ENCODE results near the gene ANKRD11.

The ANKRD11 gene

GRCh38 chr16:89489040-89489897 lies 1.1 kb downstream of the ANKRD11 start:
- peaks cover 26 to 47% of the 10 kb centered on the region in 2 donors for H3K4me1 ChIP-seq (ENCODE audit: control insufficient read depth in 1 of 2, insufficient read depth in 2 of 2, low read length in 2 of 2)
- no peaks in the 10 kb centered on the region for H3K36me3 ChIP-seq (ENCODE audit: control insufficient read depth in 1 of 2, insufficient read depth in 2 of 2, low read length in 2 of 2)
- H3K27me3 ChIP-seq (ENCODE audit: low read depth, low read length), result no peaks in the 10 kb centered on the region
- H3K27ac ChIP-seq (ENCODE audit: low read length), result peak overlapping the region; percentile 71
- peak overlapping the region; percentile 55 to 61 for H3K4me3 ChIP-seq (ENCODE audit: low read depth in 1 of 2, low read length in 2 of 2)
- no peaks in the 10 kb centered on the region for H3K9me3 ChIP-seq (ENCODE audit: control insufficient read depth in 1 of 2, low read length in 2 of 2)

- Histone ChIP-seq H3K36me3 (ENCODE audit: control insufficient read depth in 1 of 2, insufficient read depth in 2 of 2, low read length in 2 of 2) (no peaks in the 10 kb centered on the region), H3K4me3 (ENCODE audit: low read depth in 1 of 2, low read length in 2 of 2) (no peak overlapping the region), H3K27me3 (ENCODE audit: low read depth, low read length) (no peaks in the 10 kb centered on the region), H3K9me3 (ENCODE audit: control insufficient read depth in 1 of 2, low read length in 2 of 2) (no peaks in the 10 kb centered on the region), H3K4me1 (ENCODE audit: control insufficient read depth in 1 of 2, insufficient read depth in 2 of 2, low read length in 2 of 2) (peaks cover 27 to 51% of the 10 kb centered on the region in 2 donors), H3K27ac (ENCODE audit: low read length) (no peak overlapping the region)
Measured at GRCh38 chr16:89485701-89486246, 4.6 kb downstream of the ANKRD11 start.

- Histone ChIP-seq H3K4me3 (ENCODE audit: low read depth in 1 of 2, low read length in 2 of 2) (no peak overlapping the region), H3K27ac (ENCODE audit: low read length) (no peak overlapping the region), H3K36me3 (ENCODE audit: control insufficient read depth in 1 of 2, insufficient read depth in 2 of 2, low read length in 2 of 2) (no peaks in the 10 kb centered on the region), H3K9me3 (ENCODE audit: control insufficient read depth in 1 of 2, low read length in 2 of 2) (no peaks in the 10 kb centered on the region), H3K27me3 (ENCODE audit: low read depth, low read length) (no peaks in the 10 kb centered on the region), H3K4me1 (ENCODE audit: control insufficient read depth in 1 of 2, insufficient read depth in 2 of 2, low read length in 2 of 2) (peaks cover 27 to 51% of the 10 kb centered on the region in 2 donors)
Measured at GRCh38 chr16:89484923-89485679, 5.3 kb downstream of the ANKRD11 start.

GRCh38 chr16:89484041-89484501 lies 6.3 kb downstream of the ANKRD11 start:
- no peaks in the 10 kb centered on the region for H3K9me3 ChIP-seq (ENCODE audit: control insufficient read depth in 1 of 2, low read length in 2 of 2)
- H3K27ac ChIP-seq (ENCODE audit: low read length), result no peak overlapping the region
- no peak overlapping the region for H3K4me3 ChIP-seq (ENCODE audit: low read depth in 1 of 2, low read length in 2 of 2)
- peaks cover 27 to 52% of the 10 kb centered on the region in 2 donors for H3K4me1 ChIP-seq (ENCODE audit: control insufficient read depth in 1 of 2, insufficient read depth in 2 of 2, low read length in 2 of 2)
- no peaks in the 10 kb centered on the region for H3K27me3 ChIP-seq (ENCODE audit: low read depth, low read length)
- no peaks in the 10 kb centered on the region for H3K36me3 ChIP-seq (ENCODE audit: control insufficient read depth in 1 of 2, insufficient read depth in 2 of 2, low read length in 2 of 2)

DNA sequence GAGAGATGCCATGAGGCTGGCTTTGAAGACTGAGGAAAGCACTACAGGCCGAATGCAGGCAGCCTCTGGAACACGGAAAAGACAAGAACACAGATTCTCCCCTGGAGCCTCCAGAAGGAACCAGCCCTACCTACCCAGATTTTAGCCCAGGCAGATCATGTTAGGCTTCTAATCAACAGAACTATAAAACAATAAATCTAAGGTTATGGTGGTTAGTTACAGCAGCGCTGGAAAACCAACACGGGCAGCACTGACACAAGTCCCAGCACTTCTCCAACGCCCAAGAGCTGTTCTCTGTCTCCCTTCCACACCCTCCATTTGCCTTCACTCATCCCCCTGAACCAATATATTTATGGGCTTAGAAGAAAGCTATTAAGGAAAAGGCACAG lies 7.5 kb downstream of the ANKRD11 start:
- peaks cover 23 to 55% of the 10 kb centered on the region in 2 donors for H3K4me1 ChIP-seq (ENCODE audit: control insufficient read depth in 1 of 2, insufficient read depth in 2 of 2, low read length in 2 of 2)
- H3K27me3 ChIP-seq (ENCODE audit: low read depth, low read length), result no peaks in the 10 kb centered on the region
- no peak overlapping the region for H3K4me3 ChIP-seq (ENCODE audit: low read depth in 1 of 2, low read length in 2 of 2)
- H3K27ac ChIP-seq (ENCODE audit: low read length), result no peak overlapping the region
- H3K9me3 ChIP-seq (ENCODE audit: control insufficient read depth in 1 of 2, low read length in 2 of 2), result no peaks in the 10 kb centered on the region
- H3K36me3 ChIP-seq (ENCODE audit: control insufficient read depth in 1 of 2, insufficient read depth in 2 of 2, low read length in 2 of 2), result no peaks in the 10 kb centered on the region

GRCh38 chr16:89482150-89482816 lies 8.1 kb downstream of the ANKRD11 start:
- H3K27ac ChIP-seq (ENCODE audit: low read length), result no peak overlapping the region
- peaks cover 23 to 55% of the 10 kb centered on the region in 2 donors for H3K4me1 ChIP-seq (ENCODE audit: control insufficient read depth in 1 of 2, insufficient read depth in 2 of 2, low read length in 2 of 2)
- H3K36me3 ChIP-seq (ENCODE audit: control insufficient read depth in 1 of 2, insufficient read depth in 2 of 2, low read length in 2 of 2), result no peaks in the 10 kb centered on the region
- H3K4me3 ChIP-seq (ENCODE audit: low read depth in 1 of 2, low read length in 2 of 2), result no peak overlapping the region
- H3K9me3 ChIP-seq (ENCODE audit: control insufficient read depth in 1 of 2, low read length in 2 of 2), result no peaks in the 10 kb centered on the region
- no peaks in the 10 kb centered on the region for H3K27me3 ChIP-seq (ENCODE audit: low read depth, low read length)

DNA sequence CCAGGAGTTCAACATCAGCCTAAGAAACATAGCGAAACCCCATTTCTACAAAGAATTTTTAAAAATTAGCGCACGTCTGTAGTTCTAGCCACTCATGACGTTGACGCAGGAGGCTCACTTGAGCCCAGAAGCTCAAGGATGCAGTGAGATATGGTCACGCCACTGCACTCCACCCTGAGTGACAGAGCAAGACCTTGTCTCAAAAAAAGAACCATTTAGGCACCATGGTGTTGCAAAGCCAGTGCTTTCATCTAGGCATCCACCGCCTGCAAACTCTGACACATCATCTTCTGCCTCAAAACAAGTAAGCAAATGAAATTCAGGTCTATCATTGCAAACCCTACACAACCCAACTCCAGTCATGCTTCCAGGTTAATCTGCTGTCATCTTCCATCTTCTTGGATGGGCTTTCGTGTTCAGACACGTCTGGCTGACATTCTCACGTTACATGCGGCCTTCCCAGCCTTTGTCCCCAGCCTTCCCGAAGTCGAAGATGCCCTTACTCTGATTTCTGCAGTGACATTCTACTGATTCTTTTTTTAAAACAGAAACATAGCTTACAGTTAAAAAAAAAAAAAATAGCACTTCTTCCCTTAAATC lies 8.9 kb downstream of the ANKRD11 start:
- Histone ChIP-seq H3K27me3 (ENCODE audit: low read depth, low read length) (no peaks in the 10 kb centered on the region), H3K27ac (ENCODE audit: low read length) (no peak overlapping the region), H3K9me3 (ENCODE audit: control insufficient read depth in 1 of 2, low read length in 2 of 2) (no peaks in the 10 kb centered on the region), H3K4me1 (ENCODE audit: control insufficient read depth in 1 of 2, insufficient read depth in 2 of 2, low read length in 2 of 2) (peaks cover 28 to 57% of the 10 kb centered on the region in 2 donors), H3K4me3 (ENCODE audit: low read depth in 1 of 2, low read length in 2 of 2) (no peak overlapping the region), H3K36me3 (ENCODE audit: control insufficient read depth in 1 of 2, insufficient read depth in 2 of 2, low read length in 2 of 2) (no peaks in the 10 kb centered on the region)

DNA sequence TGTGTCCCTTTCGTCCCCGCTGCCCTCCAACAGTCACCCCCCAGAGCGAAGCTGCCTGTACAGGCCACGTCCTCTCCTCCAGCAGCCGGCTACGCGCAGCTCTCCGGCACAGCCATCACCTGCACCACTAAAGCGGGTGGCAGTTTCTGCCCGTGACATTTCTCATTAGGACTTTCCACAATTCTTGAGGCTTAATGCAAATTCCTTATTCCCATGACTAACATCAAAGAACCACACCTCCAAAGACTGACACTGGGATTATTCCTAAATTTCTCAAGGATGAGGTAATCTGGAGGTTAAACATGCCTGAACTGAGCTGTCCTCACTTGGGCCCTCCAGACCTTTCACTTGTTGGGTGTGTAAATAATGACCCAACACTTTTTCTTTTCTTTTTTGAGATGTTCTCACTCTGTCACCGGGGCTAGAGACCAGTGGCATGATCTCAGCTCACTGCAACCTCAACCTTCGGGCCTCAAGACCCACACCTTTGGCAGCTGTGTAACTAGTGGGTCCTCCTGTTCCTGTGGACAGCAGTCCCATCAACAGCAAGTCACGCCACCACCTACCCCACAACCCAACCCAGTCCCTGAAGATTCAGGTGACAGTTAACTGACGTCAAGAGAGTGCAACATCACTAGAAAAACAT lies 11.7 kb downstream of the ANKRD11 start:
- no peaks in the 10 kb centered on the region for H3K27me3 ChIP-seq (ENCODE audit: low read depth, low read length)
- no peak overlapping the region for H3K27ac ChIP-seq (ENCODE audit: low read length)
- H3K4me1 ChIP-seq (ENCODE audit: control insufficient read depth in 1 of 2, insufficient read depth in 2 of 2, low read length in 2 of 2), result peaks cover 18 to 49% of the 10 kb centered on the region in 2 donors

DNA sequence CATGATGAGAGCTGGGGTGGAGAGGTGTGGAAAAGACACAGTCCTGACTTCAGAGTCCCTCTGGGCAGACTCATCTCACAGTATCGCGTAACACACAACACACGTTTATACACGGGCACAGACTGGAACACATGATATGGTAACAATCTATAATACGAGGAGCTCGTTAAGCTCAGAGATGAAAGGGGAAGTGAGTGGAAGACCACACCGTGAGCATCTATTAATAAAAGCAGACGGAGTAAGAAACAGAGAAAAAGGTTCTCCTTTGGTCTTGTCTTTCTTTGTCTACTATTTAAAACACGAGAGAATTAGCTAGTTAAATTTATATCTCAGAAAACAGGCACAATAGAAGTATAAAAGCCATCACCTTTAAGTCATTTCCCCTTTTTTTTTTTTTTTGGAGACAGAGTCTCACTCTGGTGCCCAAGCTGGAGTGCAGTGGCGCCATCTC lies 13.5 kb downstream of the ANKRD11 start:
- Histone ChIP-seq H3K36me3 (ENCODE audit: control insufficient read depth in 1 of 2, insufficient read depth in 2 of 2, low read length in 2 of 2) (no peaks in the 10 kb centered on the region), H3K27ac (ENCODE audit: low read length) (no peak overlapping the region), H3K4me1 (ENCODE audit: control insufficient read depth in 1 of 2, insufficient read depth in 2 of 2, low read length in 2 of 2) (peaks cover 17 to 49% of the 10 kb centered on the region in 2 donors), H3K9me3 (ENCODE audit: control insufficient read depth in 1 of 2, low read length in 2 of 2) (no peaks in the 10 kb centered on the region), H3K27me3 (ENCODE audit: low read depth, low read length) (no peaks in the 10 kb centered on the region), H3K4me3 (ENCODE audit: low read depth in 1 of 2, low read length in 2 of 2) (no peak overlapping the region)

More for the DNA sequence above, 11.7 kb downstream of the ANKRD11 start:
- H3K9me3 ChIP-seq (ENCODE audit: control insufficient read depth in 1 of 2, low read length in 2 of 2), result no peaks in the 10 kb centered on the region
- no peak overlapping the region for H3K4me3 ChIP-seq (ENCODE audit: low read depth in 1 of 2, low read length in 2 of 2)
- no peaks in the 10 kb centered on the region for H3K36me3 ChIP-seq (ENCODE audit: control insufficient read depth in 1 of 2, insufficient read depth in 2 of 2, low read length in 2 of 2)

DNA sequence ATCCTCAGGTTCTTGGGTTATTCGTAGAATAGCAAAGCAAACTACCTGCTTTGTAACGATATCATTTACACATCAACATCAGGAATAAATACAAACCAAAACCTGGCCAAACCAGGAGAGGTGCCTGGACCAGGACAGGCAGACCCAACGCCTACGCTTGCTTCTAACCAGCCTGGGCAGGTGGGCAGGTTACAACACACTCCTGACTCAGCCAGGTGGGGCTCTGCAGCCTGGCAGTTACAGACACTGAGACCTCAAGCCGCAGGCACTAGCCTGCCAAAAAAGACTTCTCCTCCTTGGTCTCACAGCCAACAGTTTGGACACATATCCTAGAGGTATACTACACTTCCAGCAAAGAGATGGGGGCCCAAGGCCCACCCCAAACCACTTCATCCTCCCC lies 14.0 kb downstream of the ANKRD11 start:
- Histone ChIP-seq H3K4me1 (ENCODE audit: control insufficient read depth in 1 of 2, insufficient read depth in 2 of 2, low read length in 2 of 2) (peaks cover 17 to 50% of the 10 kb centered on the region in 2 donors), H3K27me3 (ENCODE audit: low read depth, low read length) (no peaks in the 10 kb centered on the region), H3K27ac (ENCODE audit: low read length) (no peak overlapping the region), H3K9me3 (ENCODE audit: control insufficient read depth in 1 of 2, low read length in 2 of 2) (no peaks in the 10 kb centered on the region), H3K4me3 (ENCODE audit: low read depth in 1 of 2, low read length in 2 of 2) (no peak overlapping the region), H3K36me3 (ENCODE audit: control insufficient read depth in 1 of 2, insufficient read depth in 2 of 2, low read length in 2 of 2) (no peaks in the 10 kb centered on the region)

Data from muscle layer of duodenum (tissue), 2 donors.